Glutamatergic neuron (in vitro differentiated cells): ENCODE data around the gene HTR6. TPM values are rescaled to one million over a fixed set of nuclear protein-coding genes. Genes with fewer than 3 reads are reported as not detected.

ENCODE experiments used
- DNase-seq: peaks from one replicate; pipeline ENCODE4 v3.0.0; 2022
- H3K27ac Mint-ChIP-seq: one replicate; pipeline ENCODE4 v1.8.0; 2020; ENCODE audit warnings: mild to moderate bottlenecking, mixed read lengths, inconsistent platforms; ENCODE audit not compliant: unreplicated experiment
- H3K27me3 Mint-ChIP-seq: one replicate; pipeline ENCODE4 v1.8.0; 2020; ENCODE audit warnings: mild to moderate bottlenecking, moderate library complexity, mixed read lengths, inconsistent platforms; ENCODE audit not compliant: unreplicated experiment
- H3K36me3 Mint-ChIP-seq: one replicate; pipeline ENCODE4 v1.8.0; 2020; ENCODE audit warnings: mild to moderate bottlenecking, mixed read lengths, inconsistent platforms; ENCODE audit not compliant: unreplicated experiment
- H3K4me1 Mint-ChIP-seq: one replicate; pipeline ENCODE4 v1.8.0; 2020; ENCODE audit warnings: mild to moderate bottlenecking, low read depth, mixed read lengths, inconsistent platforms; ENCODE audit not compliant: unreplicated experiment
- H3K4me3 Mint-ChIP-seq: one replicate; pipeline ENCODE4 v1.8.0; 2020; ENCODE audit warnings: mild to moderate bottlenecking, mixed read lengths, inconsistent platforms; ENCODE audit not compliant: unreplicated experiment
- H3K9me3 Mint-ChIP-seq: one replicate; pipeline ENCODE4 v1.8.0; 2020; ENCODE audit warnings: mild to moderate bottlenecking, moderate library complexity, mixed read lengths, inconsistent platforms; ENCODE audit not compliant: unreplicated experiment
- total RNA-seq: library from RNA; stranded (reverse); fragmentation: NEBNext Ultra II Directional; extraction: Animal tissue kit (Norgen Biotek cat#: 25700); gene quantifications from one replicate; pipeline ENCODE4 v1.2.1, GENCODE V29; 2021; ENCODE audit not compliant: unreplicated experiment
- TF ChIP-seq, protein P1 (sequence below): fragments of 200-600 bp; sonication (generic); IDR thresholded peaks from one replicate; pipeline ENCODE4 v1.5.0; 2021; ENCODE audit not compliant: partially characterized antibody, unreplicated experiment

HTR6 gene
- total RNA-seq, 1 donor from 2014 or later, result not detected

DNA sequence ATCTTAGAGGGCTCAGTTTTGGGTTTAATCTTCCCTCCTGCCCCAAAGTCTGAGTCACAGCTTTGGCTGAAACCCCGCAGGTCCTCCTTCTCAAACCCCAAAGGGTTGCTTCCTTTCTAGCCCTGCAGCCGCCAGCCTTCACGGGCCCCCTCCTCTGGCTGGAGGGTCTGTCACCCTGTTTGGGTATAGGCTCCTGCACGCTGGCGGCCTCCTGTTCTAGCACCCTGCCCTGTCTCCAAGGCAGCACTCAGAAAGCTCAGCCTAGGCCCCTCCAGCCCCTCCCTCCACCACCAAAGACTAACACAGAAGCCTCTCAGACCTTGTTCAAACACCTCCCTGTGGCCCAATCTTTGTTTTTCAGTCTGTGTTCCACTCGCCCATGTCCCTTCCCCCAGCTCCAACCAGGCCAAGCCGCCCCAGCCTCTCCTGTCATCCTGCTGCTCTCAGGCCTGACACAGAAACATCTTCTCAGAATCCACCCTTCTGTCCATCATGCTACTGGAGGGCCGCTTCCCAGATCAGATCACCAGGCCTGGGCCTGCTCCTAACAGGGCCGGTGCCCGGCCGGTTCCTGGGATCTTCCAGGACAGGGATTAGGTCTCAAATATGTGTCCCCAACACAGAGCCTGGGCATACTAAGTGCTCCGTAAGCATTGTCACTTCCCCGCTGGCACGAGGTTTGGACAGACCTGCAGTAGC is 35.6 kb downstream of the HTR6 start:
- peaks cover 3% of the 10 kb centered on the region for H3K9me3 Mint-ChIP-seq
- TF ChIP-seq, protein P1, sequence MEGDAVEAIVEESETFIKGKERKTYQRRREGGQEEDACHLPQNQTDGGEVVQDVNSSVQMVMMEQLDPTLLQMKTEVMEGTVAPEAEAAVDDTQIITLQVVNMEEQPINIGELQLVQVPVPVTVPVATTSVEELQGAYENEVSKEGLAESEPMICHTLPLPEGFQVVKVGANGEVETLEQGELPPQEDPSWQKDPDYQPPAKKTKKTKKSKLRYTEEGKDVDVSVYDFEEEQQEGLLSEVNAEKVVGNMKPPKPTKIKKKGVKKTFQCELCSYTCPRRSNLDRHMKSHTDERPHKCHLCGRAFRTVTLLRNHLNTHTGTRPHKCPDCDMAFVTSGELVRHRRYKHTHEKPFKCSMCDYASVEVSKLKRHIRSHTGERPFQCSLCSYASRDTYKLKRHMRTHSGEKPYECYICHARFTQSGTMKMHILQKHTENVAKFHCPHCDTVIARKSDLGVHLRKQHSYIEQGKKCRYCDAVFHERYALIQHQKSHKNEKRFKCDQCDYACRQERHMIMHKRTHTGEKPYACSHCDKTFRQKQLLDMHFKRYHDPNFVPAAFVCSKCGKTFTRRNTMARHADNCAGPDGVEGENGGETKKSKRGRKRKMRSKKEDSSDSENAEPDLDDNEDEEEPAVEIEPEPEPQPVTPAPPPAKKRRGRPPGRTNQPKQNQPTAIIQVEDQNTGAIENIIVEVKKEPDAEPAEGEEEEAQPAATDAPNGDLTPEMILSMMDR, result no peak
- no peaks in the 10 kb centered on the region for H3K36me3 Mint-ChIP-seq
- no peaks in the 10 kb centered on the region for H3K4me1 Mint-ChIP-seq
- no peak overlapping the region for H3K4me3 Mint-ChIP-seq
- H3K27ac Mint-ChIP-seq, result no peak overlapping the region
- no peak for DNase-seq
- H3K27me3 Mint-ChIP-seq, result peaks cover 4% of the 10 kb centered on the region

DNA sequence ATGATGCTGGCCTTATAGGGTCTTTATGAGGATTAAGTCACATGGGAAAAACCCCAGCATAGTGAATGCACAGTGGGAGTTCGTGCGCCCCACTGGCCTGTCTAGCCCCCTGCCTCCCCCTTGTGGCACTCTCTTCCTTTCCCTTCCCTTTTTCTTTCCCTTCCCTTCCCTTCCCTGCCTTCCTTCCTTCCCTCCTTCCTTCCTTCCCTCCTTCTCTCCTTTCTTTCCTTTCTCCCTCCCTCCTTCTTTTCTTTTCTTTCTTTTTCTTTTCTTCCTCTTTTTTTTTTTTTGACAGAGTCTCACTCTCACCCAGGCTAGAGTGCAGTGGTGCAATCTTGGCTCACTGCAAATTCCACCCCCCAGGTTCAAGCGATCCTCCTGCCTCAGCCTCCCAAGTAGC is 38.6 kb downstream of the HTR6 start:
- TF ChIP-seq, protein P1, result no peak

DNA sequence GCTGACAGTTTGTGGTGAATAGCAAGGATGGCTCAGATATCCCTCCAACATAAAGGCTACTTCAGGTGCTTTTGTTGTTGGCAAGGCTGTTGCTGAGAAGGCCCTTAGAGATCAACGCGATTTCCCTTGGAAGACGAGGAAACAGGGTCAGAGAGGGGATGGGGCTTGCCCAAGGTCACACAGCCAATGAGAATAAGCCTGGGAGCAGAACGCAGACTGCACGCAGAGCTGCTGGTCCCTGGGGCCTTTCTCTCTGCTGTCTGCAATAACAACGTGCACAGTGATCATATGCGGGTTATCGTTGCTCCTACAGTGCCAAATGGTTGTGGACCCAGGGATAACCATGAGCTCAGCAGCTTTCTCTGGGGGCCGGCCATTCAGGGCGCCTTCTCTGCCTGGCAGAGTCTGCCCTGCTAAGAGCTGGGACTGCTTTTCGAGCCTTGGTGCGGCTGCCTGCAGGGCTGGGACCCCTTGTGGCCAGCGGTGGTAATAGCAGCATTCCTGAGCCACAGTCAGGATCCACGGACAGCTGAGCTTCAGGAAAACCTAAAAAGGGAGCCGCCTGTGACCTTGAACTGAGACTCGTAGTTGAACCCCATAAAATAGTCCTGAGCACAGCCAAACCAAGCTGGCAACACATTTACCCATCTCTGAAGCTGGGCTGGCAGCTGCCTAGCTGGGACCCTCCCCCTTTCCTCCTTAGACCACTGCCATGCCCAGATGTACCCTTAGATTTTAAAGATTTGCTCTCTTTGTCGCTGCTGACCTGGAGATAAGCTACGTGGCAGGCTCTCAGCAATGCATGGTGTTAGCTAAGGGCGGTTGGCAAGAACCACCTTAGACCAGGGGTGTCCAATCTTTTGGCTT is 39.8 kb downstream of the HTR6 start:
- peak; percentile 91 for DNase-seq
- Mint-ChIP-seq H3K36me3 (no peaks in the 10 kb centered on the region), H3K27me3 (peaks cover 2% of the 10 kb centered on the region), H3K27ac (no peak overlapping the region), H3K4me1 (peaks cover 2% of the 10 kb centered on the region), H3K9me3 (no peaks in the 10 kb centered on the region), H3K4me3 (no peak overlapping the region)
- TF ChIP-seq, protein P1, result peak; percentile 96

More for the DNA sequence above, 38.6 kb downstream of the HTR6 start:
- no peak for DNase-seq
- H3K4me1 Mint-ChIP-seq, result no peaks in the 10 kb centered on the region
- no peaks in the 10 kb centered on the region for H3K9me3 Mint-ChIP-seq
- H3K27ac Mint-ChIP-seq, result no peak overlapping the region
- no peak overlapping the region for H3K4me3 Mint-ChIP-seq
- no peaks in the 10 kb centered on the region for H3K36me3 Mint-ChIP-seq
- H3K27me3 Mint-ChIP-seq, result peaks cover 2% of the 10 kb centered on the region

DNA sequence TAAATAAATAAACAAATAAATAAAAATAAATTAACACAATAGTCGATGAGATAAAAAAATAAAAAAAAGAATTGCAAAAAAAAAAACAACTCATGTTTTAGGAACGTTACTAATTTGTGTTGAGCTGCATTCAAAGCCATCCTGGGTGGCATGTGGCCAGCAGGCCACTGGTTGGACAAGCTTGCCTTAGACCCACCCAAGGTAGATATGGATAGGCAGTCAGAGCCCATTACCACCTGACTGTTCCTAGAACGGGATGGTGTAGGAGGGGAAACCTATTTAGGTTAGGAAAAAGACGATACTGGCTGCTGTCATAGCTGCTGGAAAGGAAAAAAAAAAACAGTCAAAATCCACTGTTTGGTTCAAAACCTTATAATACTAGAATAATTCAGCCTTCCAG is 40.8 kb downstream of the HTR6 start:
- TF ChIP-seq, protein P1, result no peak
- Mint-ChIP-seq H3K36me3 (no peaks in the 10 kb centered on the region), H3K4me3 (no peak overlapping the region), H3K9me3 (no peaks in the 10 kb centered on the region), H3K4me1 (peaks cover 2% of the 10 kb centered on the region), H3K27ac (no peak overlapping the region), H3K27me3 (peaks cover 2% of the 10 kb centered on the region)
- DNase-seq, result no peak

DNA sequence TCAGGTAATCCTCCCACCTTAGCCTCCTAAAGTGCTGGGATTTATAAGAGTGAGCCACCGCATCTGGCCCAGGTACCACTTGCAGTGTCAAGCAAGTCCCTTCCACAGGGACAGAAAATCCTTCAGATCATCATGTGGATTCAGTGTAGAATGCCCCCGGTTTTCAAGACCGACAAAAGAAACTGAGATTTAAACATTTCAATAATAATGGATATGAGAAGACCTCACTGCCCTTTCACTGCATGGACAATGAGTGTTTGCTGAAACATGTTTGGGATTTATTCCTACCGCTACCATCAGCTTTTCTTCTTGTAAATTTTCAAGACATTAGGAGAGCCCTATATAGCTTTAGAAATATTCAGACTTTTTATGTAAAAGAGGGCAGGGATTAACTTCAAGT is 41.5 kb downstream of the HTR6 start:
- Mint-ChIP-seq H3K4me3 (no peak overlapping the region), H3K36me3 (no peaks in the 10 kb centered on the region), H3K27ac (no peak overlapping the region), H3K4me1 (peaks cover 2% of the 10 kb centered on the region), H3K9me3 (no peaks in the 10 kb centered on the region), H3K27me3 (no peaks in the 10 kb centered on the region)
- DNase-seq, result no peak
- TF ChIP-seq, protein P1, result no peak
